ENCODE data around the gene SBNO2.
"Not testable (repeated sequence)": the region's sequence is repeated elsewhere in the genome, so short reads cannot be mapped to it uniquely, and the experiment has no call there.

The SBNO2 gene

DNA sequence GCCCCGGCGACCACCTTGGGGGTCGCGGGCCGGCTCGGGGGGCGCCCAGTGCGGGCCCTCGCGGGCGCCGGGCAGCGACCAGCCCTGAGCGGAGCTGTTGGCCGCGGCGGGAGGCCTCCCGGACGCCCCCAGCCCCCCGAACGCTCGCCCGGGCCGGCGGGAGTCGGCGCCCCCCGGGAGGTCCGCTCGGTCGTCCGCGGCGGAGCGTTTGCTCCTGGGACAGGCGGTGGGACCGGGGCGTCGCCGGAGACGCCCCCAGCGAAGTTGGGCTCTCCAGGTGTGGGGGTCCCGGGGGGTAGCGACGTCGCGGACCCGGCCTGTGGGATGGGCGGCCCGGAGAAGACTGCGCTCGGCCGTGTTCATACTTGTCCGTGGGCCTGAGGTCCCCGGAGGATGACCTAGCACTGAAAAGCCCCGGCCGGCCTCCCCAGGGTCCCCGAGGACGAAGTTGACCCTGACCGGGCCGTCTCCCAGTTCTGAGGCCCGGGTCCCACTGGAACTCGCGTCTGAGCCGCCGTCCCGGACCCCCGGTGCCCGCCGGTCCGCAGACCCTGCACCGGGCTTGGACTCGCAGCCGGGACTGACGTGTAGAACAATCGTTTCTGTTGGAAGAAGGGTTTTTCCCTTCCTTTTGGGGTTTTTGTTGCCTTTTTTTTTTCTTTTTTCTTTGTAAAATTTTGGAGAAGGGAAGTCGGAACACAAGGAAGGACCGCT is 32.2 kb upstream of the SBNO2 start:
- no peak for DNase-seq (ENCODE audit: low spot score)

DNA sequence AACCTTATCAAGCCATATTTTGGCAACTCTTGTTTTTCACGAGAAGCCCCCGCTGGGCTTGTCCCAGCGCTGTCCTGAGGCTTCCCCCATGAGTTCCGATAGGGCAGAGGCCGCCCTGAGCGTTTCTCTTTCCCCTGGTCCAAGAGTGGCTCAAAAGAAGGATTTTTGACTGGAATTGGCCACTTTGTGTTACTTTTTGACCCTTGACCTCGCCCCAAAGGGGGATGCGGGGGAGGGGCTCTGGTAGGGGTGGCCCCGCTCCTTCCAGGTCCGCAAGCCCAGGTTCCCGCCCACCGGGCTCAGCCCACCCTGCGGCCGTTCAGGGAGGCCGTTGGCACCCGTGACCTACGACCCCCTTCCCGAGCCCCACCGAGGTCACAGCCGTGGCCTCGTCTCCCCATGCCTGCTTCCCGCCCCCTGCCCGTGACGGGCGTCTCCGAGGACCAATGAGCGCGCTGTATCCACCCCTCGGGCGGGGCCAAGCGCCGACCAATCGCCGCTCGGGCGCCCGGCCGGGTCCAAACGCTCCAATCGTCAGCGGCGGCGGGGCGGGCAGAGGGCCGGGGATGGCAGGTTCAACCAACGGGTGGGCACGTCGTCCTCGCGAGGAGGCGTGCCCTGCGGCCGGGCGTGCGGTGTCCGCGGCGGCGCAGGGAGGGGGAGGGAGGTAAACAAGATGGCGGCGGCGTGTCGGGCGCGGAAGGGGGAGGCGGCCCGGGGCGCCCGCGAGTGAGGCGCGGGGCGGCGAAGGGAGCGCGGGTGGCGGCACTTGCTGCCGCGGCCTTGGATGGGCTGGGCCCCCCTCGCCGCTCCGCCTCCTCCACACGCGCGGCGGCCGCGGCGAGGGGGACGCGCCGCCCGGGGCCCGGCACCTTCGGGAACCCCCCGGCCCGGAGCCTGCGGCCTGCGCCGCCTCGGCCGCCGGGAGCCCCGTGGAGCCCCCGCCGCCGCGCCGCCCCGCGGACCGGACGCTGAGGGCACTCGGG is 31.3 kb upstream of the SBNO2 start, which contains the start of gene STK11:
Gene STK11 (plus strand): TSS at position 665 of the 986 bp plus-strand sequence. CDS start 1,136 bp downstream, outside the sequence.
- DNase-seq (ENCODE audit: low spot score): peak; percentile 100

DNA sequence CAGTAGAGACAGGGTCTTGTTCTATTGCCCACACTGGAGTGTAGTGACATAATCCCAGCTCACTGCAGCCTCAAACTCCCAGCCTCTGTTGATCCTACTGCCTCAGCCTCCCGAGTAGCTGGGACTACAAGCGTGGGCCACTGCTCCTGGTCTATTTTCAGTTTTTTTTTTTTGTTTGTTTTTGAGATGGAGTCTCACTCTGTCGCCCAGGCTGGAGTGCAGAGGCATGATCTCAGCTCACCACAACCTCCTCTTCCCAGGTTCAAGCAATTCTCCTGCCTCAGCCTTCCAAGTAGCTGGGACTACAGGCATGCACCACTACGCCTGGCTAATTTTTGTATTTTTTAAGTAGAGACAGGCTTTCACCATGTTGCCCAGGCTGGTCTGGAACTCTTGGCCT is 26.5 kb upstream of the SBNO2 start:
- not testable (repeated sequence) for DNase-seq (ENCODE audit: low spot score)

DNA sequence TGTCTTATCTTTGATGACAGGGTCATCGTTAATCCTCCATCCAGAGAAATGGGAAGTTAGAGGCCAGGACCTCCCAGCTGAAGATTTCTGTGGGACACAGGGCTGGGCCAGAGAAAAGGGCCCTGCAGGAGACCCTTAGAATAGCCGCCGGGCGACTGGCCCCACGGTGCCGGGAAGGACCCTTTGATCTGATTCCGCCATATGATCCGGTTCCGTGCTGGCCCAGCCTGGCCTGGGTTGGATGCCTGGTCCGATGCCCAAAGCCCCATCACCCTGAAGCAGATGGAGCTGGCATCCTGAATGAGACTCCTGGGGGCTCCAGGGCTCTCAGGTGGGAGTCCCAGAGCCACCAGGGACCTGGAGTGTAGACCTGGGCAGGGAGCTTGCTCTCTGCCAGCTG is 25.5 kb upstream of the SBNO2 start:
- no peak for DNase-seq (ENCODE audit: low spot score)

DNA sequence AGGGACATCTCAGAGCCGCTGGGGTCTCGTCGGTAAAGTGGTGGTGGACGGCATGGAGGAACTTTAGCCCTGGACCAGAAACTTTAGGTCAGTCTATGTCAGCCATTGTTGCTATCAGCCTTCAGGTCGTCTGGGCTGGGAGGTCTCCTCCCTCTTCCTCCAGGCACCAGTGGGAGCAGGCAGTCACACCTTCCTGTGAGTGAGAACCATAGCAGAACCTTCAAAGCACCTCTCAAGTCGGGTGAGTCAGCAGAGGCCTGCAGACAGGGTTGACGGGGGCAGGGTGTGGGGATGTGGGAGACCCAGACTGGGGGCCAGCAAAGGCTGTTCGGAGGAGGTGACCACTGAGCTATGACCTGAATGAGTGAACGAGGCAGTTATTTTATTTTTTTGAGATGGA is 15.4 kb upstream of the SBNO2 start:
- DNase-seq (ENCODE audit: low spot score): no peak

DNA sequence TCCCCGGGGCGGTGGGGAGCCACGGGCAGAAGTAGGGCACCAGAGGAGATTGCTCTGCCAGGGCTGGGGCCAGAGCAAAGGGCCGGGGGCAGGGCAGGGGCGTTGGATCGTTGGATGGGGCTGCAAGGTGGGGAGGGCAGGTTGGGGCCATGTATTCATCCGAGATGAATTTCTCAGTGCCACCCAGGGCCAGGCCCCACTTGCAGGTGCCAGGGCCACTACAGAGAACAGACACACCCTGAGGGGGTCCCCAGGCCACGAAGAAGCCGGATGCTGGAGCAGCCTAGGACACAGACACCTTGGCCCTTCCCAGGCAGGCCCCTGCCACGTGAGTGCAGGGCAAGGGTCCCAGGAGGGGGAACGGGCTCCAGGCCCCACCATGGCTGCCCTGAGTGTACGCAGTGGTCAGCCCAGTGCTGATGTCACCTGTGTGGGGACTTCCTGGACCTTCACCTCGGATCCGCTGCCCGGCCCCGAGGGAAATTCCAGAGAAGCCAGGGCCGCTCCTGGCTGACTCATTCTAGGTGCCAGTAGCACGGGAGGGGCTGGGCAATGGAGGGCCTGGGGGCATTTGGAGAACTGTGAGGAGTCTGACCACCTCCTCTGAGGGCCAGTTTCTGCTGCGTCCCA is 9.6 kb upstream of the SBNO2 start:
- no peak for DNase-seq (ENCODE audit: low spot score)

DNA sequence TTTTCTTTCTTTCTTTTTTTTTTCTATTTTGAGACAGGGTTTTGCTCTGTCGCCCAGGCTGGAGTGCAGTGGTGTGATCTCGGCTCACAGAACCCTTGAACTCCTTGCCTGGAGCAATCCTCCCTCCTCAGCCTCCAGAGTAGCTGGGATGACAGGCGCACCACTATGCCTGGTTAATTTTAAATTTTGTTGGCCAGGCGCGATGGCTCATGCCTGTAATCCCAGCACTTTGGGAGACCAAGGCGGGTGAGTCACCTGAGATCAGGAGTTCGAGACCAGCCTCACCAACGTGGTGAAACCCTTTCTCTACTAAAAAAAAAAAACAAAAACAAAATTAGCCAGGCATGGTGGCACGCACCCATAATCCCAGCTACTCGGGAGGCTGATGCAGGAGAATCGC is 8.7 kb upstream of the SBNO2 start:
- no peak for DNase-seq (ENCODE audit: low spot score)

DNA sequence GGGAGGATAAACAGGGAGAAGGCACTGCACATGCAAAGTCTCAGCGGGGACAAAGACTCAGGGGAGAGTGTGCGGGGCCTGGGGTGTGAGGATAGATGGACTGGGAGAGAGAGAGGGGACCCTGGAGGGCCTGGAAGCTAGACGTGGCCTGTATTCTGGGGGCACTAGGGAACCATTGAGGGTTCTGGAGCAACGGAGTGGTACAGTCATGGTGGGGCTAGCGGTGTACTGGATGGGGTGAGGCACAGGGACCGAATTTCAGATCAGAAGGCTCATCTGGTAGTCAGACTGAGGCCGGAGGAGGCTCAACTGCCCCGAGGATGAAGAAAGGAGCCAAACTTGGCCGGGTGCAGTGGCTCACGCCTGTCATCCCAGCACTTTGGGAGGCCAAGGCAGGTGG is 8.0 kb upstream of the SBNO2 start:
- no peak for DNase-seq (ENCODE audit: low spot score)

DNA sequence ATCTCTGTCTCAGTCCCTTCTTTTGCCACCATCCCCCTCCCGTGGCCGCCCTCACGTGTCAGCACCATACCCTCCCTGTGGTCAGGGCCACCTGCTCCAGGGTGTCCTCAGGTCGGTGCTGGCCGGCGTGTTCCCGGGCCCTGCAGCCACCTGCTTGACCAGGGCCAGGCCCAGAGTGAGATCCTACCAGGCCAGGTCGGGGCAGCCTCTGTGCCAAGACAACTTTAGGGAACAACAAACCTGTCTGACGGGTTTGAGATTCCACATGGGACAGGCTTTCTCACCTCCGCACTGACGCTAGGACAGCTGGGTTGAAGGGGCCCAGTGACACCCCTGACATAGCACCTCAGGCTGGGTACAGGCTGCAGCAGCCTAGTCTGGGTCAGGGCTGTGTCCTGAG is 7.5 kb upstream of the SBNO2 start:
- no peak for DNase-seq (ENCODE audit: low spot score)

DNA sequence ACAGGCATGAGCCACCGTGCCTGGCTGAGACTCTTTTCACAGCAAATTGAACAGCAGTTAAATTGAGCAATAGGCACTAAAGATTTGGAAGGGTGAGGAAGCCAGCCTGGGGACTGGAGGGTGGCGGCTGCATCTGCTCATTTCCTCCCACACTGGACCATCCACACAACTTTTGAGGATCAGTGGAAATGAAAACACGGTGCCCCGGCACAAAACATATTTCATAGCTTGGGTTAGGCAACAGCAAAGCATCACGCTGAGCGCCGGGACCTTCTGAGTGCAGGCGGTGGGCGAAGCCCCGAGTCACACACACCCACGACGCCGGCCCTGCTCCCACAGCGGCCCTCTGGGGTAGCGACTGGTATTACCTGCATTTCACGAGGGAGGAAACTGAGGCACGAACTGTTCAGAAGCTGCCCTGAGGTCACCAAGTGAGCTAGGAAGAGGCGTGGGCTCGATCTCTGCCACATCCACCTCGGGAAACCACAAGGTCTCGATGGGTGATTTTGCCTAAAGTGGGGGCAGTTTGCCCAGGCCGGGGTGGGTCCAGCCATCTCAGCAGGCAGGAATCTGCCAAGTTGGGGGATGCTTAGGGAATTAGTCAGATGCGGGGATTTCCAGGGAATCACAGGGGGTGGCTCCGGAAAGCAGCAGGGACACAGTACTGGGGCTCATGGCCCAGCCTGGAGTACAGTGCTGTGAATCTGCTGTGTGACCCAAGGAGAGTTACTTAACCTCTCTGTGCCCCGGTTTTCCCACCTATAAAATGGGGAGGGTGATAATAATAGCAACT is 3.5 kb upstream of the SBNO2 start:
- peak; percentile 97 for DNase-seq (ENCODE audit: low spot score)

DNA sequence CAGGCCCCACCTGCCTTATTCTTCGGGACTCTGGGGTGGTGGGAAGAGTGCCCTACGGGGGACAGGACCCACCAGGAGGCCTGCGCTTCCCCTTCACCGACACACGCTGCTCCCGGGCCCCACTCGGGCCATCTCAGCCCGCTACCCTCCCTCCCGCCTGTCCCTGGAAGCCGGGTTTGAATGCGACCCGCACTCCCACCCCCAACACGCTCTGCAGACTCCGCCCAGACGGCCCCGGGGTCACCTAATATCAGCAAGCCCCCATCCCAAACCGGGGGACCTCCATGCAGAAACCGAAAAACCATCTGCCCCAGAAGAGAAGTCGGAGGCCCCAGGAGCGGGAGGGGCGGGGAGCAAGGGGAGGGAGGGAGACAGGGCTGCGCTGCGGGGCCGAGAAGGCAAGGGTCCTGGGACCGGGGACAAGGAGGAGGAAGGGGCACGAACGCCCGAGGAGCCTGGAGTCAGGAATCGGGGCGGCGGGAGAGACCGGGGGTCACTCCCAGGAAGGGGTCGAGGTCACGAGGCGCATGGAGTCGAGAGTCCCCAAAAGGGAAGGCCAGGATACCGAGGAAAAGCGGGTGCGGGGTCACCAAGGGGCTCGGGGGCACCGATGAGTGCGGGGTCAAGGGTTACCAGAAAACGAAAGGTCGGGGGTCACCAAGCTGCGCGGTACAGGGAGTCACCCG is 766 bp downstream of the SBNO2 start:
- no peak for DNase-seq (ENCODE audit: low spot score)

DNA sequence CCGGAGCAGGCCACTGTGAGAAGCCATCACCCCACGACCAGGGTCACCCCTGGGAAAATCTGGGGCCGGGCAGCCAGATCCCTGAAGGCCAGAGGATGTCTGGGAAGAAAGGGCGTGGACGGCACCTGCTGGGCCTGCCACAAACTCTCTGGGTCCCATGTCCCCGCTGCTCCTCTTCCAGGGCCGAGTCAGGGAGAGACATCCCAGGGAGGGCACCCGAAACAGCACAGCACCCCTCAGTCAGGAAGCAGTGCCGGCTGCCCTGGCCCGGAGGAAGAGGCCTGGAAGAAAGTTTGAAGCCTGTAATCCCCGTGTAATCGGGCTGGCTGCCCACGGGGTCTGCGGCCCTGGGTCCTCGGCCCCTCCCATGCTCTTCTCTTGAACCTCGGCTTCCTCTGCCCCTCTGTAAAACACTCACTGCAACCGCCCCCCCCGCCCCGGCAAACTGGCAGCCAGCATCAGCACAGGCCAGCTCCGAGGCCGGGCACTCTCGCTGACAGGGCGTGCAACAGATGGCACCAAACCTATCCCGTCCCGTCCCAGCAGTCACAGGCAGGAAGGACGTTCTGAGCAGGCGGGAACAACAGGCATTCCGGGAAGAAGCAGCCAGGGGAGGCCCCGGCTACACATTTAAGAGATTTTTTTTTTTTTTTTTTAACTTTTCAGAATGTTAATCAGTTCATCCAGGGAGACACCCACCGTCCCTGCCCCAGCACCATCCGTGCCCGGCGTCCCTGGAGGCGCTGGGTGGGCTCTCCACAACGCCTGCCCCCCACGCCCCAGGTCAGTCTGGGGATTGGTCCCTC is 1.5 kb downstream of the SBNO2 start:
- DNase-seq (ENCODE audit: low spot score): peak; percentile 78

DNA sequence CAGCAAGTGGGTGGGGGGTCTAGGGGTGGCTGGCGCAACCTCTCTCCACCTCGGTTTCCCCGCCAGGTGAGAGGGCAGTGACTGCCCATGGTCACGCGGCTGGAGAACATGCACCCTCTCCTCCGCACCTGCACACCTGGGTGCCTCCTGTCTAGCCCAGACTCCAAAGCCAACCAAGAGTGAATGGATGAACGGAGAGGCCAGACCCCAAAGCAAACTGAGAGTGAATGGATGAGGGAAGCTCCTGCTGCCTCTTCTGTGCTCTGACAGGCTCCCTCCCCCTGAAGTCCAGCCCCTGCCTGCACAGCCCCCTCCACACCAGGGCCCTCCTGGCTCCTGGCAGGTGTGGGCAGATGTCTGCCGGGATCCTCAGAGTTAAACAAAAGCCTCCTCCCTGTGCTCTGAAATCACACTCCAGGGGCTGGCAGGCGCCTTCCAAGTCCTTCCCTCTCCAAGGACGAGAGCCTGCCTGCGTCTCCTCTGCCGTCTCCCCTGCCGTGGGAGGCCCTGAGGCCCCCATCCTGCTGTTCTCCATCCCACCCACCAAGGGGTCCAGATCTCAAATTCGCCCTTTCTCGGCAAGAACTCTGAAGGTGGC is 2.2 kb downstream of the SBNO2 start:
- no peak for DNase-seq (ENCODE audit: low spot score)

DNA sequence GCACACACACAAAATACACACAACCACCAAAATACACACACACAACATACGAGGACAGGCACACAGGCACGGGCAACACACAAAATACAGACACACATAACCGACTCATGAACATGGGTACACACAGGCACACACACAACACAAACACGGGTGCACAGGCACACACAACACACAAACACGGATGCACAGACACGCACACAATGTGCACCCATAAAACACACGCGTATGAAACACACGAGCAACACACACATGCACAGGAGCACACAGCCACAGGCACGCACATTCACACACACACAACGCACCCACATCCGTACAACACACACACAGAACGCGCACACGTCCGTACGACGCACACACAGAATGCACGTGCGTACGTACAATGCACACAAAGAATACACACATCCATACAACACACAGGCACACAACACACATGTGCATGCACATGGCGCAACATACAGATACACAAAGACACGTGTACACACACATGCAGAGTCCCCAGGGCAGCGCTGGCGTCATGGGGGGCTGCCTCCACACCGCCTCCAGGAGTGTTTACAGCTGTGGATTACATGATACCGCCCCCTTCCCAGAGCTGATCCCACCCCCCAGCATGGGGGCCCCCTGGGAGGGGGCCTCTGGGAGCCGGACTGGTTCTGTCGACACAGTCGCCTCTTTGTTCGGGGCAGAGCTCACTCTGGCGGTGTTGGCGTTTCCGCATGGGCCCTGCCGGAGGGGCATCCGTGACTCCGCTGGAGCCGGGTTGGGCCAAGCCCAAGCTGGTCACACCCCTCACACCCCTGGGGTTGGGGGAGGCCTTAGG is 2.9 kb downstream of the SBNO2 start:
- DNase-seq (ENCODE audit: low spot score): no peak

DNA sequence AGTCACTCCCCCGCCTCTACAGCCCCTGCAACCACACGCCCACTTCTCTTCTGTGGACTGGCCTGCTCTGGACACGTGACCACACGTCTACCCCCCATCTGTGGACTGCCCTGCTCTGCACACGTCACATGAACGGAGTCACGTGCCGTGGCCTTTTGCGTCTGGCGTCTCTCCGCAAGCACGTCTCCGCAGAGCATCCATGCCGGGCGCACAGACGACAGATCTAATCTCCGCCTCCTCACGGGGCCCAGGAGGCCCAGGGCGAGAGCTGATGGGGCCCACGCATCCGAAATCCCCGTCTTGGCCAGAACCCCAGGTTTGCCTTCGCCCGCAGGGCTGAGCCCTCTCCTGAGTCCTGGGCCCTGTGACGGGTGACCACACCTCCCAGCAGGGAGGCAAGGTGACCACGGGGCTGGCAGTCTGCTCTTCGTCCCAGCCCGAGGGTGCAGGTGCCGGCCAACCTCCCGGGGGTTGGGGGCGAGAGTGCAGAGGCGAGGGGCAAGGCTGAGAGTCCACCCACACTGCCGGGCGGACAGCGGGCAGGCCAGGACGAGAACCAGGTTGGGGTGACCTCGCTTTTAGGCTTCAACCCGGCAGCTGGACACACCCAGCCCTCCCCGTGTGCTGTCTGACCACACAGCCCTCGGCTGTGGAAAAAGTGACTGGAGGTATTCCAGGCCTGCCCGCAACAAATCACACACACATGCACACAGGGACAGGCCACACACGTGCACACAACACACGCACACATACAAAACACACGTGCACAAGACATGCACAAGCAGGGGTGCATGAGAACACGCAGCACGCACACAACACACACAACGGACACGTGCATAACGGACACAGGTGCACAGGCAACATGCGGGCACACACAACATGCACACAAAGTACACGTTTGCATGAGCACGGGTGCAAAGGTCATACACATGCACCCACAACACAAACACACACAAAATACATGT is 3.9 kb downstream of the SBNO2 start:
- no peak for DNase-seq (ENCODE audit: low spot score)

DNA sequence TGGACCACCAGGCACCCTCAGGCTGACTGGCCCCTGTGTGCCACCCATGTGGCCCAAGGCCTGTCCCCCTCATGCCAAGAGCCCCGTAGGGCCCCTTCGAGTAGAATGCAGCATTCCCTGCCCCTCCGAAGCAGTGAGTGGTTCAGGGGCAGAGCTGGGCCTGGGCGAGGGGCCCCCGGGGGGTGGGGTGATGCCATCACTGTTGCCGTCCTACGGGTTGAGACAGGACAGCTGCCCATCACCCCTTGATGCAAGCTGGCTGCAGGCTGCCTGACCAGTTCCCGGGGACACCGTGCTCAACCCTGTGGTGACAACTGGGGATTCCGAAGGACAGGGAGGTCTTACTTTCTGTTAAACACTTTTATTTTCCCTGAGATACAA is 4.7 kb downstream of the SBNO2 start:
- DNase-seq (ENCODE audit: low spot score): no peak

DNA sequence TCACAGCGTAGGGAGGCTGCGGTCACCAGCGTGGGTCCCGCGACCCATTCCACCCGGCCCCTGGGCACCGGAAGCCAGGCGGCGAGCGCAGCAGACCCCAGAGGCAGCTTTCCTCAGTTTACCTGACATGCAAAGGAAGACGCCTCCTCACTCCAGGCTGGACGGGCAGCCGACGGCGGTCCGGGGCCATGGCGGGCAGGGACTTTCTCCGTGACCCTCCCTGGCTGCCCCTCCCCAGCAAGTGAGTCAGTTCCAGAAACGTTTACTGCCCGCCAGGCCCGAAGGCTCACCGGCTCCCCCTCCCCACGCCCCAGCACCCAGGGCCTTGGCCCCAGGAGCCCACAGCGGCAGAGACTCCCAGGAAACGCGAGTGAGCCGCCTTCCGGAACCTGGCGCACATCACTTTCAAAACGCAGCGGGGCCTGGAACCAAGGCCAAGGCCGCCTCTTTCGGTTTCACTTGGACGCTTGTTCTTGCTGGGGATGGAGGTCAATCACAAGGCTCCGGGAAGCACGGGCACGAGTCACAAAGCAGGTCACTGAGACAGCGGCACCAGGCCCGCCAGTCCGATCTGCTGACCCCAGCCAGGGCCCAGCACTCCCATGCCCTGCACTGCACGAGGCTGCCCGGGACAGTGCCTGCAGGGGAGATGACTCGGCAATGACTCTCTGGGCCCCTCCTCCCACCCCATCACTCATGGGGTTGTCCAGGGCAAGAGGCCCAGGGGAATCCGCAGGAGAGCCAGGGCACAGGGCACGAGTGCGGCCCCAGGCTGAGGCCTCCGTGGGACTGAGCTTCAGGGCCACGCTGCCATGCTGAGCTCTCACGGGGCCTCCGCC is 5.3 kb downstream of the SBNO2 start:
- DNase-seq (ENCODE audit: low spot score): peak; percentile 91
